Stimulated activated naive CD4-positive, alpha-beta T cell treated with Interleukin-2 at 50 U/mL for 16 hours (primary cell): ENCODE results near the gene REEP5.

Source experiments
- DNase-seq: peaks from one replicate; lab custom pipeline; 2025; lab: John Stamatoyannopoulos, UW

Gene REEP5

DNA sequence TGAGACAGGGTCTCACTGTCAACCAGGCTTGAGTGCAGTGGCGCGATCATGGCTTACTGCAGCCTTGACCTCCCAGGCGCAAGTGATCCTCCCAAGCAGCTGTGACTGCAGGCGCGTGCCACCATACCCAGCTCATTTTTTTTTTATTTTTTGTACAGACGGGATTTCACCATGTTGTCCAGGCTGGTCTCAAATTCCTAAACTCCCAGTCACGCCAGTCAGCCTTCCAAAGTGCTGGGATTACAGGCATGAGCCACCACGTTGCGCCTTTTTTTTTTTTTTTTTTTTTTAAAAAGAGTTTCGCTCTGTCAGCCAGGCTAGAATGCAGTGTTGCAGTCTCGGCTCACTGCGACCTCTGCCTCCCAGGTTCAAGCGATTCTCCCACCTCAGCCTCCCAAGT lies 88.1 kb downstream of the REEP5 start:
- DNase-seq = no peak

DNA sequence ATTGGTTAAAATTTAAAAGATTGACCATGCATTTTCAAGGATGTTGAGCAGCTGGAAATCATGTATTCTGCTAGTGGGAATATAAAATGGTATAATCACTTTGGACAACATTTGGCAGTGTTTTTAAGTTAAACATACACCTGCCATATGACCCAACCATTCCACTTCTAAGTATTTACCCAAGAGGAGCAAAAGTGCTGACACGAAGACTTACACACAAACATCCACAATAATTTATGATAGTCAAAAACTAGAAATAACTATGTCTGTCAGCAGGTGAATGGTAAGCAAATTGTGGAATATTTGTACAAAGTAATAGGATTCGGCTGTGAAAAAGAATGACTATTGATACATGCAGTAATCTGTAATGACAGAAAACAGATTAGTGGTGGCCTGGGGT lies 91.6 kb downstream of the REEP5 start:
- no peak for DNase-seq
